Sigmoid colon (tissue), 7 donors: ENCODE measurements around the gene NIPA2. TPM values are rescaled to one million over a fixed set of nuclear protein-coding genes. Genes with fewer than 3 reads are reported as not detected.

Experiments used
- DNase-seq: peaks from one replicate; pipeline ENCODE4 v3.0.0-alpha.2; 2019
- H3K27ac ChIP-seq, 4 donors: fragments of 200-600 bp; sonication (generic); one replicate each; pipeline ENCODE4 v1.5.1; 2016 to 2019; ENCODE audit warnings: mild to moderate bottlenecking in 1 of 4
- H3K27me3 ChIP-seq, 3 donors: fragments of 200-600 bp; sonication (generic); one replicate each; pipeline ENCODE4 v1.5.1; 2019; ENCODE audit warnings: mild to moderate bottlenecking in 1 of 3
- H3K36me3 ChIP-seq, 4 donors: fragments of 200-600 bp; sonication (generic); one replicate each; pipeline ENCODE4 v1.5.1; 2016 to 2019
- H3K4me1 ChIP-seq, 4 donors: fragments of 200-600 bp; sonication (generic); one replicate each; pipeline ENCODE4 v1.5.1; 2017 to 2019
- H3K4me3 ChIP-seq, 4 donors: fragments of 200-600 bp; sonication (generic); one replicate each; pipeline ENCODE4 v1.5.1; 2017 to 2019; ENCODE audit warnings: mild to moderate bottlenecking in 2 of 4, moderate library complexity in 1 of 4
- H3K9me3 ChIP-seq, 4 donors: fragments of 200-600 bp in 3 of 4; sonication (generic) in 3 of 4; one replicate each; pipeline versions ENCODE4 v1.5.1 to v1.6.1; 2013 to 2019
- EP300 ChIP-seq, 4 donors: sonication (generic); formaldehyde crosslinking; IDR thresholded peaks; one replicate each; pipeline ENCODE4 v1.6.1; 2017; ENCODE audit warnings: antibody characterized with exemption in 4 of 4
- POLR2A ChIP-seq, 2 donors: fragments of 450-650 bp; IDR thresholded peaks; one replicate each; pipeline ENCODE4 v1.6.1; 2016; ENCODE audit warnings: antibody characterized with exemption in 2 of 2, mild to moderate bottlenecking in 2 of 2, moderate library complexity in 2 of 2
- POLR2AphosphoS5 ChIP-seq, 4 donors: sonication (generic); formaldehyde crosslinking; IDR thresholded peaks; one replicate each; pipeline ENCODE4 v1.6.1; 2017; ENCODE audit warnings: antibody characterized with exemption in 4 of 4
- WGBS, 2 donors: extraction: QIAGEN DNeasy Blood & Tissue Kit; methylation state at CpG; one replicate each; pipeline ENCODE4 v1.1.7; 2013; 5-methylcytosine and 5-hydroxymethylcytosine counted together
- intact Hi-C: fragments of 100-400 bp; cut with DNase I; formaldehyde crosslinking; loops from one replicate; pipeline ENCODE4 v1.15.1; 2023
- polyA plus RNA-seq, 3 donors: library from polyadenylated mRNA; stranded (reverse); fragments of 200-250 nt; gene quantifications; one replicate each; pipeline ENCODE4 v1.2.3, GENCODE V29; 2013
- total RNA-seq, 4 donors: library from RNA; depleted of rRNA; stranded (reverse); fragments of >200 nt; gene quantifications; one replicate each; pipeline ENCODE4 v1.1.0, GENCODE V29; 2016
- TF ChIP-seq, protein P1 (sequence below), 4 experiments: fragments of 450-650 bp in 3 of 4; fragments of 200-600 bp in 1 of 4; IDR thresholded peaks; one replicate each; pipeline ENCODE4 v1.5.1; 2016 to 2019; ENCODE audit warnings: antibody characterized with exemption in 4 of 4, mild to moderate bottlenecking in 3 of 4, moderate library complexity in 2 of 4
- donor health status: healthy with polysubstance abuse.
- donor health status: Bipolar disorder and iron deficiency.
- donor health status: healthy.

The NIPA2 gene
- total and polyA plus RNA-seq, 7 donors = 15.0 to 47.1 (median 25.5) TPM

DNA sequence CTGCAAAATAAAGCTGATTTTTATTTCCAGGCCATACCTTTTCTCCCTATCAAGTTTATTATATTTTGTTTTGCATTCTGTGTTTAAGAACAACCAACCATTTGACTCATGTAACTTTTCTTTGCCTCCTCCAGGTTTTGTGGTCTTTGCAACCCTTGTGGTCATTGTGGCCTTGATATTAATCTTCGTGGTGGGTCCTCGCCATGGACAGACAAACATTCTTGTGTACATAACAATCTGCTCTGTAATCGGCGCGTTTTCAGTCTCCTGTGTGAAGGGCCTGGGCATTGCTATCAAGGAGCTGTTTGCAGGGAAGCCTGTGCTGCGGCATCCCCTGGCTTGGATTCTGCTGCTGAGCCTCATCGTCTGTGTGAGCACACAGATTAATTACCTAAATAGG is 27.6 kb downstream of the NIPA2 start:
- no peak overlapping the region for H3K4me3 ChIP-seq
- H3K4me1 ChIP-seq = peaks cover 0 to 11% (median 3%) of the 10 kb centered on the region in 4 donors
- no peaks in the 10 kb centered on the region for H3K27me3 ChIP-seq
- no peak for DNase-seq
- H3K9me3 ChIP-seq = no peaks in the 10 kb centered on the region
- H3K27ac ChIP-seq = no peak overlapping the region
- intact Hi-C loops = no loop called here
- TF ChIP-seq, protein P1, sequence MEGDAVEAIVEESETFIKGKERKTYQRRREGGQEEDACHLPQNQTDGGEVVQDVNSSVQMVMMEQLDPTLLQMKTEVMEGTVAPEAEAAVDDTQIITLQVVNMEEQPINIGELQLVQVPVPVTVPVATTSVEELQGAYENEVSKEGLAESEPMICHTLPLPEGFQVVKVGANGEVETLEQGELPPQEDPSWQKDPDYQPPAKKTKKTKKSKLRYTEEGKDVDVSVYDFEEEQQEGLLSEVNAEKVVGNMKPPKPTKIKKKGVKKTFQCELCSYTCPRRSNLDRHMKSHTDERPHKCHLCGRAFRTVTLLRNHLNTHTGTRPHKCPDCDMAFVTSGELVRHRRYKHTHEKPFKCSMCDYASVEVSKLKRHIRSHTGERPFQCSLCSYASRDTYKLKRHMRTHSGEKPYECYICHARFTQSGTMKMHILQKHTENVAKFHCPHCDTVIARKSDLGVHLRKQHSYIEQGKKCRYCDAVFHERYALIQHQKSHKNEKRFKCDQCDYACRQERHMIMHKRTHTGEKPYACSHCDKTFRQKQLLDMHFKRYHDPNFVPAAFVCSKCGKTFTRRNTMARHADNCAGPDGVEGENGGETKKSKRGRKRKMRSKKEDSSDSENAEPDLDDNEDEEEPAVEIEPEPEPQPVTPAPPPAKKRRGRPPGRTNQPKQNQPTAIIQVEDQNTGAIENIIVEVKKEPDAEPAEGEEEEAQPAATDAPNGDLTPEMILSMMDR (IDR thresholded peaks at IDR 0.05) = no peak
- no peak for TF ChIP-seq POLR2AphosphoS5 (IDR thresholded peaks at IDR 0.05)
- TF ChIP-seq EP300 (IDR thresholded peaks at IDR 0.05) = no peak
- no peak for TF ChIP-seq POLR2A (IDR thresholded peaks at IDR 0.05)
- 87 to 88% methylated on average over 7 of the region's 7 CpGs for WGBS, 2 donors
- peaks cover 8 to 86% (median 30%) of the 10 kb centered on the region in 4 donors for H3K36me3 ChIP-seq

DNA sequence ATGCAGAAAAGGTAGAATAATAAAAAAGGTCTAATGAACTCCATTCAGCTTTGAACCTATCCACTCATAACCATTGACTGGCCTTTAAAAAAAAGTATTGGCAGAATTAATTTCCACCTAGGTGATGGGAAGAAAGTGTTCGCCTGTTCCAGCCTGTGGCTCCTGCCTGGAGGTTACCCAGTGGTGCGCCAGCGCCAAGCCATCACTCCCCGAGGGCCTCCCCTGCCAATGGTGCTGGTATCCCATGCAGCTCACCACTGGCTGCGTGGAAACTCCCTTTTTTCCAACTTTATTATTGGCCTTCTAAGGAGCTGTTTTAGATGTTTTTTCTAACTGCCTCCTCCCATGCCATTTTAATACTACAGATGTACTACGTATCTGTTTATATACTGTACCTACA is 29.4 kb downstream of the NIPA2 start:
- Histone ChIP-seq H3K36me3 (peaks cover 8 to 94% (median 41%) of the 10 kb centered on the region in 4 donors), H3K4me3 (no peak overlapping the region), H3K9me3 (no peaks in the 10 kb centered on the region), H3K27ac (peak overlapping the region in 1 of 4 donors; percentile 46), H3K27me3 (no peaks in the 10 kb centered on the region), H3K4me1 (peaks cover 0 to 11% (median 3%) of the 10 kb centered on the region in 4 donors)
- intact Hi-C loops = no loop called here
- TF ChIP-seq POLR2A (IDR thresholded peaks at IDR 0.05) = no peak
- TF ChIP-seq, protein P1 (IDR thresholded peaks at IDR 0.05) = no peak
- TF ChIP-seq POLR2AphosphoS5 (IDR thresholded peaks at IDR 0.05) = no peak
- no peak for TF ChIP-seq EP300 (IDR thresholded peaks at IDR 0.05)
- no peak for DNase-seq
- WGBS, 2 donors = 87 to 96% methylated on average over 6 of the region's 6 CpGs

DNA sequence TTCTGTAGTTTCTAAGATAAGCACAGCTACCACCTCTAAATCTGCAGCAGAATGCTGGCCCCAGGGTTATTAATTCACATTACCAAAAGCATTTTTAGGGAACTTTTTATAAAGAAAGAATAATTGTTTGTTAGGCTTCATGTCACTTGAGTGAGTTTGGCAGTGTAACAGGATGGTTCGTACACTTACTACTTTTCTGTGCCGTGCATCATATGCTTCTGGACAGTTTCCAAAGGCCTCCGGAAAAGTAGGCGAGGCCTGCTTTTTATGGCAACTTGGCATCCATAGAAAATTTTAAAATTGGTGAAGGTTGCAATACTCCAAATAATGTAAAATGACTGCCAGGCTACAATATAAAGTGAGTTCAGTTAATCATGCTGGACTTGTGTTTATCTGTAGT is 30.0 kb downstream of the NIPA2 start:
- Histone ChIP-seq H3K36me3 (peaks cover 9 to 94% (median 47%) of the 10 kb centered on the region in 4 donors), H3K4me1 (peaks cover 0 to 11% (median 3%) of the 10 kb centered on the region in 4 donors), H3K4me3 (no peak overlapping the region), H3K27me3 (no peaks in the 10 kb centered on the region), H3K27ac (peak overlapping the region in 2 of 4 donors; percentile 36 to 46), H3K9me3 (no peaks in the 10 kb centered on the region)
- intact Hi-C loops = no loop called here
- TF ChIP-seq, protein P1 (IDR thresholded peaks at IDR 0.05) = no peak
- TF ChIP-seq POLR2AphosphoS5 (IDR thresholded peaks at IDR 0.05) = peak in 1 of 4 donors; percentile 6
- no peak for TF ChIP-seq EP300 (IDR thresholded peaks at IDR 0.05)
- TF ChIP-seq POLR2A (IDR thresholded peaks at IDR 0.05) = no peak
- 24 to 57% methylated on average over 4 of the region's 4 CpGs for WGBS, 2 donors
- DNase-seq = no peak

DNA sequence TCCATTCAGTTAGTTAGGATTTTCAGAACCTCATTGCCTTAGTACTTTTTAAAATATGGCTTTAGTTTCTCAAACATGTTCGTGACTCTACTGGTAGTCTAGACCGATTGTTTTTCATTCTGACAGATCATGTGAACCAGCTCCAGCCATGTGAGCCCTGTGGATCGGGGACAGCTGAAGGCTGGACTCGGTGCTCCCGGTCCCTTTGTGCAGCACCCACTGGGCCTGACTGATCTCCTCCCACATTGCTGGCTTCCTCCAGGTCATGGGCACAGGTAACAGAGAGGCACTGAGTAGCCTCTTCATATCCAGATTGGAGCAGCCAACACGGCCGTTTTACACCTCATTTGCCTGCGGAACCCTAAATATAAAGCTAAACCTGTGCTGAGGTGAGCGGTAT is 30.5 kb downstream of the NIPA2 start:
- Histone ChIP-seq H3K36me3 (peaks cover 10 to 96% (median 51%) of the 10 kb centered on the region in 4 donors), H3K27me3 (no peaks in the 10 kb centered on the region), H3K4me1 (peaks cover 0 to 11% (median 3%) of the 10 kb centered on the region in 4 donors), H3K9me3 (no peaks in the 10 kb centered on the region), H3K4me3 (no peak overlapping the region), H3K27ac (peak overlapping the region in 2 of 4 donors; percentile 36 to 46)
- intact Hi-C loops = no loop called here
- WGBS, 2 donors = 90 to 94% methylated on average over 9 of the region's 9 CpGs
- no peak for DNase-seq
- TF ChIP-seq, protein P1 (IDR thresholded peaks at IDR 0.05) = no peak
- TF ChIP-seq POLR2AphosphoS5 (IDR thresholded peaks at IDR 0.05) = peak in 1 of 4 donors; percentile 1

DNA sequence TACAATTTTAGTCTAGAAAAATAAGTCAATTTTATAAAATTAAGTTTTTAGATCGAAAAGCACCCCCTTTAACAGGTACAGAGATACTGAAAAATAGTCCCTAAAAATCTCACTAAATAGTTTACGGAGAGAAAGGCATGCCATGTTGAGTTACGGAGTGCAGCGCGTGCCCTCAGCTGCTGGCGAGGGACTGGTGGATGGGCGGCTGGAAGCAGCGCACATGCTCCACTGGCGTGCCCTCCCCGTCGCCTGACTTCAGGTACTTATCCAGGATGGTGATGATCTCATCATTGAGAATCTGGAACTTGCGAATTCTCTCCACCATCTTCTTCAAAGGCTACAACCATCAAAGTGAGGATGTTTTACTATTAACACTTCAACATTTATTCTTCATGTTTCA is 31.4 kb downstream of the NIPA2 start:
- H3K36me3 ChIP-seq = peaks cover 17 to 98% (median 56%) of the 10 kb centered on the region in 4 donors
- H3K27ac ChIP-seq = no peak overlapping the region
- 97 to 98% methylated on average over 12 of the region's 12 CpGs for WGBS, 2 donors
- intact Hi-C loops = no loop called here
- no peaks in the 10 kb centered on the region for H3K9me3 ChIP-seq
- TF ChIP-seq, protein P1 (IDR thresholded peaks at IDR 0.05) = no peak
- TF ChIP-seq POLR2A (IDR thresholded peaks at IDR 0.05) (no peak), POLR2AphosphoS5 (IDR thresholded peaks at IDR 0.05) (no peak), EP300 (IDR thresholded peaks at IDR 0.05) (no peak)
- DNase-seq = no peak
- H3K27me3 ChIP-seq = no peaks in the 10 kb centered on the region
- H3K4me3 ChIP-seq = no peak overlapping the region
- H3K4me1 ChIP-seq = peaks cover 0 to 11% (median 3%) of the 10 kb centered on the region in 4 donors
